ENCODE measurements around the gene RSPO4. TPM values are rescaled to one million over a fixed set of nuclear protein-coding genes. Genes with fewer than 3 reads are reported as not detected.

RSPO4 gene
- total RNA-seq, 1 experiment from 2014 or later = not detected

DNA sequence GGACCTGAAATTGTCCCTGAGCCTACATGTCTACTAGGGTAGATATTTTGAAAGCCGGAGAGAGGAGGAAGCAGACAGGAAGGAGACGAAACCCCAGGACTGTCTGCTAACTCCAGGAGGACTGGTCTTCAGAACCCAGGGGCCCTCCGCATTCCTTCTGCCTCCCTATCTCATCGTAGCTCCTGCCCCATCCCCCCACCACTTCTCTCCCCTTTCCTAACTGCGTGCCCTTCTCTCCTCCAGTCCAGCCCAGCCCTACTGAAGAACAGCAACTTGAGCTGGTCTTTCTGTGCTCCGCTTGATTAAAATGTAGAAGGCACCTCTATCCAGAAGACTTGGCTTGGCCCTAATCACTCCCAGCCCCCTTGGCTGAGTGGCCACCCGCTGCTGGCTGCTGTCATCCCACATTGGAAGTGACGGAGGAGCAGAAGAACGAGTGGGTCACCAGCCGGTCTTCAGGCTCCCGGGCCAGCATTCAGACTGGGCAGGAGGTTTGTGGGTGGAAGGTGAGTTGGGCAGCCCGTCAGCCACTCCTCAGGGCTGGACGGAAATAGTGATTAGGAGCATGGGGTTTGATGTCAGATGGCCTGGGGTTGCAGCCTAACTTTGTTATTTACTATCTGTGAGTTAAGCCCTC, 57.2 kb downstream of the RSPO4 start:
- no peak for DNase-seq (ENCODE audit: extremely low read depth, low read depth)

GRCh38 chr20:944148-944547, 58.0 kb downstream of the RSPO4 start:
- no peak for DNase-seq (ENCODE audit: extremely low read depth, low read depth)

DNA sequence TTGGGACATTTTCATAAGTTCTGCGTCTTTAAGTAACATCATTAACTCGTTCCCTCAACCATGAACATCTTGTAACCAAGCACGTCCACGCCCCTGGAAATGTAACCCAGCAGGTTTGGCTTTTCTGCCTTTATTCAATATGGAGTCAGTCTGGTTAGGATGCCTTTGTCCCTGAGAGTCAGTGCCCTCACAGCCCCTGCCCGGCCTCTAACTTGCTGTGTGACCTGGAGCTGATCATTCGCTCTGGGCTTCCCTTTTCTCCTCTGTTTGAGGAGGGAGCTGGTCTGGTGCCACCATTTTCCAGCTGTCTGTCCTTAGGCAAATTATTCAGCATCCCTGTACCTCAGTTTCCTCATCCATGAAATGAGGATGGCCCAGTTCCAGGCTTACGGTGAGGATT, 59.5 kb downstream of the RSPO4 start:
- no peak for DNase-seq (ENCODE audit: extremely low read depth, low read depth)

DNA sequence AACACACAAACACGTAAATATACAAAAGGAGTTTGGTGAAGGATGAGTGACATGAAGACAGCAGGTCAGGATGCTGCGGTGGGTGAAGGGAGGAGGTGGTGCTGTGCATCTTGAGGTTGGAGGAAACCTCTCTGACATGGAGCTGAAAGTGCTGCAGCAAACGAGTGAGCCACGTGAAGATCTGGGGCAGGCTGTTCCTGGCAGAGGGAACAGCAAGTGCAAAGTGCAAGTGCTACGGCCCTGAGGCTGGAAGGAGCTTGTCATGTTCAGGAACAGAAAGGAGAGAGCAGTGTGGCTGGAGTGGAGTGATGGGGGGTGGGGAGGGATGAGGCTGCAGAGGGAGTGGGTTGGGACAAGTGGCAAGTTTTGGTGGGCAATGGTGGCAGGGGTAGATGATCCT, 61.2 kb downstream of the RSPO4 start:
- no peak for DNase-seq (ENCODE audit: extremely low read depth, low read depth)

GRCh38 chr20:939606-940005, 62.5 kb downstream of the RSPO4 start:
- DNase-seq (ENCODE audit: extremely low read depth, low read depth) = no peak

DNA sequence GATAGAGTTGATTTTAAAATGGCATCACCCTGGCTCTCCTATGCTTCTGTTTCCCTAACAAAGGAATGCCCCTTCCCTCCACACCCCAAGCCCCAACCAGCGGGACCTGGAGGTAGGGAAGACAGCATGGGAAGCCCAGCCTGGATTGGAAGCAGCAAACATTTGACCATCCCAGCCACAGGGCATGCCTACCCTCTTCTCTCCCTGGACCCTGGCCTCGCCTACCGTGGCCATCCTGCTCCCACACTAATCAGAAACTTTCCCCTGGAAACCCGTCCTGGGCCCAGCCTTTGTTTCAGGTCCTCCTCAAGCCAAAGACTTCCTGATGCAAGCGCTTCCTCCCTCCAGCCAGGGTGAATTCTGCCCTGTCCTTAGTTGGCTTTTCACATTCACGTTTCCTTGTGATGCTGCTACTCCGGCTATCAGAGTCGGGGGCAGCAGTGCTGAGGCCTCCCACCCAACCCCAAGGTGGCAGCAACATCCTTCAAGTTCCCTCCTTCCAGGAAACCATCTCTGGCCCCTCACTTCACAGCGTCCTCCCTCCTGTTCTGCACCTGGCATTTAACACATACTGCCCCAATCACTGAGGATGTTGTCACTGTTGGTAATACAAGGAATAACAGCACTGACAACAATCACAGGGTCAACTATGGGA, 67.8 kb downstream of the RSPO4 start:
- no peak for DNase-seq (ENCODE audit: extremely low read depth, low read depth)

DNA sequence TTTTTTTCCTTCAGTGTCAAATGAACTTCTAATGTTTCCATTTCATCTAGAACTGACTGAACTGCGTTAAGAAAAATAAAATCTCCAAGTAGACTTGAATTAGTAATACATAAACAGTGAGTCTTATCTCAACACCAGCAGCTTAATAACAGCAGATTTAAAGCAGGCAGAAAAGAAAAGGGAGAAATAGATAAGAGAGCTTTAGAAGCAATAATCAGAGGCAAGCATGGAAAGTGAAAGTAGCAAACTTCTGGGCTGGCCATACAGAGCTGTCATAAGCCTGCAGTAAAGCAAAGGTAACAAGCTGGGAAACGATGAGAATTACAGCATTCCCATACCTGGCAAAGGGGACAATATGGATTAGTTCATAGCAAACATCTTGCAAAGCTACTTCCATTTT, 69.1 kb downstream of the RSPO4 start:
- DNase-seq (ENCODE audit: extremely low read depth, low read depth) = no peak

DNA sequence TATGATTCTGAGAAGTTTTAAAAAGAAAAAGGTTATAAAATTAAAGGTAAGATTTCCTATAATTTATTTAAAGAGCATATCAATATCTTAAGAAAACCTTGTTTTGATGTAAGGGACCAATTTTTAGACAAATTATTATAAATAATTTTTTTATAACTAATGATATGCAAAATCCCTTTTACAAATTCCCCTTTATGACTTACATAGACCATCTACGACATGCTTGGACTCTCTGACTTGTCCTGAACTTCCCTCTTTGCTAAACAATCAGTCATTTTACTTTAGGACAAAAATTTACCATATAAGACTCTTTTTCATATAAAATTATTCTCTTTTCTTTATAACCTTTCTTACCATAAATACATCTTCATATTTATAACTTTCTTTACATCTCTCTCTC, 70.7 kb downstream of the RSPO4 start:
- DNase-seq (ENCODE audit: extremely low read depth, low read depth) = no peak

DNA sequence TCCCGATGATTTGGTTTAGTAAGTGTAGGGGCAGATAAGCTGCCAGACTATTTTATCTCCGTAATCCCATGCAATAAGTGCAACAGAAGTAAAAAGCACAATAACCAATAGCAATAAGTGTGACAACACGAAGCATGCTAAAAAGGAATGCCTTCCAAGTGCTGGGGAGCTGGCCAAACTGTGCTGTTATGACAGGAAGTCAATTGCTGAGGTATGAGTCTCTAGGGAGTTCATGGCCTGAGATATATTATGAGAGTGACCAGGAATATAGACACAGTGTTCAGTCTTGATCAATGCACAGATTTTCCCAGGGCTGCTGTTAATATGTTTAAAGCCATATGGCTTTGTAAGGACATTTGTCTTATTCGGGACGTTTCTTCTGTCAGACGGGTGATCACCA, 75.4 kb downstream of the RSPO4 start:
- no peak for DNase-seq (ENCODE audit: extremely low read depth, low read depth)

GRCh38 chr20:925516-925915, 76.6 kb downstream of the RSPO4 start:
- DNase-seq (ENCODE audit: extremely low read depth, low read depth) = no peak

DNA sequence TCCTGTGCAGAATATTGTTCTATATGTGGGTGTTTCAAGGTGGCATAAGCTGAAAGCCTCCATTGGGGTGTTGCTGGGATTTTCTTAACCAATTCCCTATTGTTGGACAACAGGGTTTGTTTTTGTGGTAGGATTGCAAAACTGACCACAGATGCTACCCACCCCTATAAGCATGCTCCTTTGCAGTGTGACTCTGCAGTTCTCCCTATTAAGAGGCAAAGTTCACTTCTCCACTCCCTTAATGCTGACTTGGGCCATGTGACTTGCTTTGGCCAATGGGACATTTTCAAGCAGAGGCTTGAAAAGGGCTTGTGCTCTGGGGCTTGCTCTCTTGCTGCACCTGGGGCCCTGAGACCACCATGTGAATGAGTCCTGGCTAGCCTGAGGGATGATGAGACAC, 77.5 kb downstream of the RSPO4 start:
- DNase-seq (ENCODE audit: extremely low read depth, low read depth) = no peak

GRCh38 chr20:922781-923180, 79.3 kb downstream of the RSPO4 start:
- no peak for DNase-seq (ENCODE audit: extremely low read depth, low read depth)

- DNase-seq (ENCODE audit: extremely low read depth, low read depth) = no peak
Observed at GRCh38 chr20:921068-921467, 81.0 kb downstream of the RSPO4 start.

GRCh38 chr20:920311-920710, 81.8 kb downstream of the RSPO4 start:
- DNase-seq (ENCODE audit: extremely low read depth, low read depth) = no peak

DNA sequence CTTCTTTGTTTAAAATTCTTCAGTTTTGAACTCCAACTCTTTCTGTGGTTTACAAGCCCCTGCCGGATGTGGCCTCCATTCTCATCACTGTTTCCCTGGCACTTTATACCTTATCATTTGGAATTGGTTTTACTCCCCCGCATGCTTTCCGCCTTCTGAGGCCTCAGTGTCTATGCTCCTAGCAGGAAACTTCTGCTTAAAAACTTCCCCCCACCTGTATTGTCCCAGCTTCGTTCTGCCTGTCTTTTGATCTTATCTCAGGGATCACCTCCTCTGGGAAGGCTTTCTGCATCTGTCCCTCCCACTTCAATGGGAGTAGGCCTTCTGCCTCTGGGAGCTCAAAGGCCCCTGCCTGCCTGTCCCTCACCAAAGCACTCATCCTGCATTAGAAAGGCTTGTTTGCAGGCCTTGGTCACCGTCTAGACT, 82.6 kb downstream of the RSPO4 start:
- no peak for DNase-seq (ENCODE audit: extremely low read depth, low read depth)

- DNase-seq (ENCODE audit: extremely low read depth, low read depth) = no peak
Observed at GRCh38 chr20:917416-917815, 84.7 kb downstream of the RSPO4 start.

- DNase-seq (ENCODE audit: extremely low read depth, low read depth) = no peak
Observed at GRCh38 chr20:916825-917224, 85.3 kb downstream of the RSPO4 start.

GRCh38 chr20:916125-916799, 85.8 kb downstream of the RSPO4 start, which contains the start of gene ANGPT4:
Gene ANGPT4, minus strand, starts transcription at chr20:916334. Its CDS starts 120 bp downstream, at chr20:916214.
- no peak for DNase-seq (ENCODE audit: extremely low read depth, low read depth)

DNA sequence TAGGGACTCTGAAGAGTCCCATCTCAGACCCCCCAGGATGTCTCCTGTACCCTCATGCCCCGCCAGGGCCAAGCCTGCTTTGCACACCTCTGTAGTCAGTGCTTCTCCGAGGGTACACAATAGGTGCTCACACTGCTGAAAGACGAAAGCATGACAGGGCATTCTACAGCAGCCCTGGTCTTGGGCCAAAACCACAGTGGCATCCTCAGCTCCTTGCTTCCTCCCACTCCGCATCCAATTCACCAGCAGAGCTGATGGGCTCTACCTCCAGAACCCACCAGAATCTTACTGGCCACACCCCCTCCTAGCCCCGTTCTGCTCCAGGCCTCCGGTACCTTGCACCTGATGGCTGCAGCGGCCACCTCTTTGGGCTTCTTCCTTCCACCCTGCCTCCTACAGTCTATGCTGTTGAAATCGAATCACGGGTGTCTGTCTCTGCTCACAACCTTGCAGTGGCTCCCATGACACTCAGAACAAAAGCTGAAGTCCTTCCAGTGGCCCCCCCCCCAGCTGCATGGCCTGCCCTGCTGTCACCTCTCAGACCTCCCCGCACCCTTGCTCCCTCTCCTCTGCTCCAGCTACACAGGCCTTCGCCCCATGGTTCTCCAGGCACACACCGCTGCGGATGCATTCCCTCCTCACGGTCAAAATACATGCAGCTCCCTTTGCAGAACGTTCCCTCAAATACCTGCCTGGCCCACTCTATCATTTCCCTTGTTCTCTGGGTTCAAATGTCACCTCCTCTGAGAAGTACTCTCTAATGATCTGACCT, 87.2 kb downstream of the RSPO4 start:
- DNase-seq (ENCODE audit: extremely low read depth, low read depth) = no peak

GRCh38 chr20:913306-913849, 88.7 kb downstream of the RSPO4 start:
- no peak for DNase-seq (ENCODE audit: extremely low read depth, low read depth)

All from NCI-H460 (cell line).